Mesendoderm (in vitro differentiated cells): ENCODE results near the gene KIF20B.
A peak's percentile ranks its signal among the peaks of the same experiment; 100 is the strongest.

Experiments used
- DNase-seq: peaks from one replicate; pipeline ENCODE4 v3.0.0; 2013
- H2AK5ac ChIP-seq: 2 replicates; pipeline ENCODE4 v1.6.1; 2013; ENCODE audit warnings: low read length, inconsistent platforms
- H2BK120ac ChIP-seq: 2 replicates; pipeline ENCODE4 v1.6.1; 2013; ENCODE audit warnings: low read depth, mild to moderate bottlenecking, low read length, moderate library complexity, mixed read lengths
- H2BK15ac ChIP-seq: replicated peaks from 2 replicates; pipeline ENCODE4 v1.6.1; 2013; ENCODE audit warnings: low read depth, mild to moderate bottlenecking, moderate library complexity
- H2BK5ac ChIP-seq: 2 replicates; pipeline ENCODE4 v1.6.1; 2013; ENCODE audit warnings: low read length, inconsistent platforms
- H3K18ac ChIP-seq: 2 replicates; pipeline ENCODE4 v1.6.1; 2013; ENCODE audit warnings: mild to moderate bottlenecking, low read length, mixed read lengths
- H3K23ac ChIP-seq: one replicate; pipeline ENCODE4 v1.6.1; 2013; ENCODE audit warnings: low read length
- H3K27ac ChIP-seq: 2 replicates; pipeline ENCODE4 v1.5.1; 2013; ENCODE audit warnings: low read depth, mild to moderate bottlenecking, inconsistent platforms, low read length, moderate library complexity
- H3K27me3 ChIP-seq: 2 replicates; pipeline ENCODE4 v1.6.1; 2013; ENCODE audit warnings: low read length, control low read depth, mild to moderate bottlenecking, inconsistent platforms; ENCODE audit not compliant: insufficient read depth, poor library complexity
- H3K36me3 ChIP-seq: 2 replicates; pipeline ENCODE4 v1.6.1; 2013; ENCODE audit warnings: low read length, inconsistent platforms; ENCODE audit not compliant: control insufficient read depth, insufficient read depth
- H3K4ac ChIP-seq: one replicate; pipeline ENCODE4 v1.6.1; 2013; ENCODE audit warnings: low read depth, mild to moderate bottlenecking, low read length, moderate library complexity
- H3K4me1 ChIP-seq: 2 replicates; pipeline ENCODE4 v1.6.1; 2013; ENCODE audit warnings: low read depth, low read length, inconsistent platforms; ENCODE audit not compliant: control insufficient read depth
- H3K4me2 ChIP-seq: 2 replicates; pipeline ENCODE4 v1.6.1; 2013; ENCODE audit warnings: low read length
- H3K4me3 ChIP-seq: 2 replicates; pipeline ENCODE4 v1.5.1; 2013; ENCODE audit warnings: mild to moderate bottlenecking, low read length
- H3K56ac ChIP-seq: one replicate; pipeline ENCODE4 v1.6.1; 2013; ENCODE audit warnings: low read length
- H3K79me1 ChIP-seq: 2 replicates; pipeline ENCODE4 v1.6.1; 2013; ENCODE audit warnings: low read length, inconsistent platforms
- H3K79me2 ChIP-seq: 2 replicates; pipeline ENCODE4 v1.6.1; 2013; ENCODE audit warnings: mild to moderate bottlenecking, low read length; ENCODE audit not compliant: control insufficient read depth, insufficient read depth
- H3K9ac ChIP-seq: 2 replicates; pipeline ENCODE4 v1.6.1; 2013; ENCODE audit warnings: low read length, inconsistent platforms
- H4K5ac ChIP-seq: one replicate; pipeline ENCODE4 v1.6.1; 2013; ENCODE audit warnings: low read length
- H4K8ac ChIP-seq: one replicate; pipeline ENCODE4 v1.6.1; 2013; ENCODE audit warnings: low read depth, mild to moderate bottlenecking, control low read depth, low read length, moderate library complexity
- WGBS: extraction: QIAGEN DNeasy Blood & Tissue Kit; methylation state at CpG from one replicate; pipeline ENCODE4 v1.1.7; 2013; ENCODE audit warnings: low lambda C conversion rate, missing lambda C conversion rate; ENCODE audit not compliant: insufficient coverage; ENCODE audit errors: extremely low coverage; 5-methylcytosine and 5-hydroxymethylcytosine counted together

The KIF20B gene

GRCh38 chr10:89783406-89783805, 82.0 kb downstream of the KIF20B start:
- Histone ChIP-seq H3K56ac (no peak overlapping the region), H3K4me1 (no peaks in the 10 kb centered on the region), H4K5ac (no peak overlapping the region), H3K9ac (no peak overlapping the region), H3K79me2 (no peaks in the 10 kb centered on the region), H3K4me3 (no peak overlapping the region), H3K36me3 (no peaks in the 10 kb centered on the region), H3K27ac (no peak overlapping the region), H4K8ac (no peak overlapping the region), H2BK120ac (no peak overlapping the region), H2BK5ac (no peak overlapping the region), H3K23ac (no peak overlapping the region), H3K27me3 (no peaks in the 10 kb centered on the region), H3K18ac (no peak overlapping the region), H2AK5ac (no peak overlapping the region), H3K4me2 (no peak overlapping the region), H3K79me1 (no peaks in the 10 kb centered on the region), H3K4ac (no peak overlapping the region), H2BK15ac (no peak overlapping the region)
- DNase-seq: no peak

- Histone ChIP-seq H2BK15ac (no peak overlapping the region), H3K4me3 (no peak overlapping the region), H3K4me1 (no peaks in the 10 kb centered on the region), H3K79me1 (no peaks in the 10 kb centered on the region), H3K4me2 (no peak overlapping the region), H2BK120ac (no peak overlapping the region), H3K27me3 (no peaks in the 10 kb centered on the region), H3K56ac (no peak overlapping the region), H3K4ac (no peak overlapping the region), H3K9ac (no peak overlapping the region), H2AK5ac (no peak overlapping the region), H4K5ac (no peak overlapping the region), H3K36me3 (no peaks in the 10 kb centered on the region), H3K79me2 (no peaks in the 10 kb centered on the region), H4K8ac (no peak overlapping the region), H2BK5ac (no peak overlapping the region), H3K27ac (no peak overlapping the region), H3K23ac (no peak overlapping the region), H3K18ac (no peak overlapping the region)
- WGBS: no CpG with 5 or more reads among the region's 3 CpGs
- DNase-seq: peak; percentile 61
Measured at GRCh38 chr10:89785095-89785494, 83.7 kb downstream of the KIF20B start.

GRCh38 chr10:89789188-89789877, 87.9 kb downstream of the KIF20B start:
- Histone ChIP-seq H4K5ac (no peak overlapping the region), H3K4ac (no peak overlapping the region), H3K18ac (no peak overlapping the region), H3K4me2 (no peak overlapping the region), H2BK5ac (no peak overlapping the region), H2BK15ac (no peak overlapping the region), H3K23ac (no peak overlapping the region), H3K27ac (no peak overlapping the region), H3K79me2 (no peaks in the 10 kb centered on the region), H3K56ac (no peak overlapping the region), H2AK5ac (no peak overlapping the region), H3K79me1 (no peaks in the 10 kb centered on the region), H3K4me1 (no peaks in the 10 kb centered on the region), H2BK120ac (no peak overlapping the region), H3K4me3 (no peak overlapping the region), H4K8ac (no peak overlapping the region), H3K27me3 (no peaks in the 10 kb centered on the region), H3K9ac (no peak overlapping the region), H3K36me3 (no peaks in the 10 kb centered on the region)
- no peak for DNase-seq
- WGBS: no CpG with 5 or more reads among the region's 7 CpGs

GRCh38 chr10:89792187-89792586, 90.8 kb downstream of the KIF20B start:
- Histone ChIP-seq H3K56ac (no peak overlapping the region), H3K79me2 (no peaks in the 10 kb centered on the region), H2BK15ac (no peak overlapping the region), H3K23ac (no peak overlapping the region), H3K4me1 (no peaks in the 10 kb centered on the region), H3K9ac (no peak overlapping the region), H4K8ac (no peak overlapping the region), H2AK5ac (no peak overlapping the region), H2BK120ac (no peak overlapping the region), H3K36me3 (no peaks in the 10 kb centered on the region), H3K4ac (no peak overlapping the region), H2BK5ac (no peak overlapping the region), H3K4me3 (no peak overlapping the region), H3K18ac (no peak overlapping the region), H3K27me3 (no peaks in the 10 kb centered on the region), H3K27ac (no peak overlapping the region), H3K4me2 (no peak overlapping the region), H3K79me1 (no peaks in the 10 kb centered on the region), H4K5ac (no peak overlapping the region)
- no peak for DNase-seq
- WGBS: no CpG with 5 or more reads among the region's 2 CpGs

- no peak overlapping the region for H3K9ac ChIP-seq
- no peak overlapping the region for H3K23ac ChIP-seq
- H3K79me1 ChIP-seq: no peaks in the 10 kb centered on the region
- no peak overlapping the region for H2BK15ac ChIP-seq
- no peaks in the 10 kb centered on the region for H3K79me2 ChIP-seq
- peak; percentile 78 for DNase-seq
- no peak overlapping the region for H4K8ac ChIP-seq
- WGBS: no CpG with 5 or more reads among the region's 3 CpGs
- H2BK120ac ChIP-seq: no peak overlapping the region
- H4K5ac ChIP-seq: no peak overlapping the region
- no peak overlapping the region for H3K4me2 ChIP-seq
- H3K4me1 ChIP-seq: no peaks in the 10 kb centered on the region
- H3K36me3 ChIP-seq: no peaks in the 10 kb centered on the region
- H2BK5ac ChIP-seq: no peak overlapping the region
- no peak overlapping the region for H3K4me3 ChIP-seq
- no peaks in the 10 kb centered on the region for H3K27me3 ChIP-seq
- no peak overlapping the region for H3K27ac ChIP-seq
- H3K18ac ChIP-seq: no peak overlapping the region
- H3K4ac ChIP-seq: no peak overlapping the region
- H3K56ac ChIP-seq: no peak overlapping the region
- H2AK5ac ChIP-seq: no peak overlapping the region
Measured at GRCh38 chr10:89793649-89794254, 92.4 kb downstream of the KIF20B start.

GRCh38 chr10:89795840-89796239, 94.5 kb downstream of the KIF20B start:
- Histone ChIP-seq H3K79me1 (no peaks in the 10 kb centered on the region), H3K23ac (no peak overlapping the region), H3K18ac (no peak overlapping the region), H3K27ac (no peak overlapping the region), H2BK15ac (no peak overlapping the region), H3K36me3 (no peaks in the 10 kb centered on the region), H3K4me3 (no peak overlapping the region), H3K4ac (no peak overlapping the region), H3K4me1 (no peaks in the 10 kb centered on the region), H3K9ac (no peak overlapping the region), H3K27me3 (no peaks in the 10 kb centered on the region), H3K56ac (no peak overlapping the region), H3K4me2 (no peak overlapping the region), H3K79me2 (no peaks in the 10 kb centered on the region), H4K8ac (no peak overlapping the region), H4K5ac (no peak overlapping the region), H2AK5ac (no peak overlapping the region), H2BK120ac (no peak overlapping the region), H2BK5ac (no peak overlapping the region)
- DNase-seq: peak; percentile 29
- no CpG with 5 or more reads among the region's 1 CpG for WGBS
